Caco-2 (cell line): ENCODE results near the gene MSMB. TPM values are rescaled to one million over a fixed set of nuclear protein-coding genes. Genes with fewer than 3 reads are reported as not detected.

ENCODE experiments used
- BruUV-seq: library from RNA; stranded (reverse); fragments of 400-500 nt; replicated peaks from 2 replicates; lab custom pipeline; 2021; lab: Mats Ljungman, UMichigan
- CTCF ChIA-PET: fragments of 300-600 bp; sonication (Branson Sonifier 250); formaldehyde crosslinking; loops from one replicate; lab custom pipeline; 2022; ENCODE audit warnings: antibody characterized with exemption; lab: Charles Lee
- POLR2A ChIA-PET: fragments of 300-600 bp; sonication (Branson Sonifier 250); formaldehyde crosslinking; loops from one replicate; lab custom pipeline; 2022; ENCODE audit warnings: antibody characterized with exemption; lab: Charles Lee
- DNase-seq, 2 experiments: peaks; one replicate each; pipeline versions ENCODE4 v3.0.0 to v3.0.0-alpha.2; 2020 to 2022
- H3K27me3 ChIP-seq: replicated peaks from 2 replicates; pipeline ENCODE4 v1.6.0; 2011; ENCODE audit warnings: low read length; ENCODE audit not compliant: control insufficient read depth, insufficient read depth
- H3K36me3 ChIP-seq: 2 replicates; pipeline ENCODE4 v1.5.1; 2011; ENCODE audit warnings: low read length; ENCODE audit not compliant: control insufficient read depth, insufficient read depth
- H3K4me1 ChIP-seq: fragments of 250-450 bp; sonication (Bioruptor Pico); 2 replicates; pipeline ENCODE4 v1.5.1; 2020; ENCODE audit warnings: mild to moderate bottlenecking
- H3K4me3 ChIP-seq: 2 replicates; pipeline ENCODE4 v1.5.1; 2011; ENCODE audit warnings: low read depth, mild to moderate bottlenecking, control low read depth, low read length
- H3K9me3 ChIP-seq: fragments of 250-450 bp; sonication (Bioruptor Pico); 2 replicates; pipeline ENCODE4 v1.5.1; 2020; ENCODE audit warnings: mild to moderate bottlenecking, moderate library complexity
- H3K27ac Mint-ChIP-seq: one replicate; pipeline ENCODE4 v1.8.0; 2022; ENCODE audit warnings: mixed read lengths; ENCODE audit not compliant: unreplicated experiment
- H3K27me3 Mint-ChIP-seq: one replicate; pipeline ENCODE4 v1.8.0; 2022; ENCODE audit warnings: mixed read lengths; ENCODE audit not compliant: insufficient read depth, unreplicated experiment
- H3K36me3 Mint-ChIP-seq: one replicate; pipeline ENCODE4 v1.8.0; 2022; ENCODE audit warnings: mild to moderate bottlenecking, mixed read lengths; ENCODE audit not compliant: insufficient read depth, unreplicated experiment
- H3K4me1 Mint-ChIP-seq: one replicate; pipeline ENCODE4 v1.8.0; 2022; ENCODE audit warnings: low read depth, mixed read lengths; ENCODE audit not compliant: unreplicated experiment
- H3K4me3 Mint-ChIP-seq: one replicate; pipeline ENCODE4 v1.8.0; 2022; ENCODE audit warnings: mild to moderate bottlenecking, moderate library complexity, mixed read lengths; ENCODE audit not compliant: unreplicated experiment
- H3K9me3 Mint-ChIP-seq: one replicate; pipeline ENCODE4 v1.8.0; 2022; ENCODE audit warnings: mixed read lengths; ENCODE audit not compliant: unreplicated experiment
- CTCF ChIP-seq, 2 experiments: fragments of 200-600 bp in 1 of 2; IDR thresholded peaks; 1 replicate in 1 of 2; 2 replicates in 1 of 2; pipeline versions ENCODE4 v1.5.1 to v1.8.0; 2011 to 2022; ENCODE audit warnings: antibody characterized with exemption in 1 of 2, control low read depth in 1 of 2, inconsistent platforms in 1 of 2, low read depth in 1 of 2, low read length in 1 of 2, mild to moderate bottlenecking in 1 of 2, moderate library complexity in 1 of 2; ENCODE audit not compliant: insufficient read depth in 1 of 2, severe bottlenecking in 1 of 2, unreplicated experiment in 1 of 2
- intact Hi-C: fragments of 100-400 bp; cut with micrococcal nuclease; formaldehyde crosslinking; loops from one replicate; pipeline ENCODE4 v1.10.0; 2022; ENCODE audit not compliant: unreplicated experiment
- total RNA-seq: library from RNA; stranded (reverse); gene quantifications from 2 replicates; pipeline ENCODE4 v1.2.3, GENCODE V29; 2022

Gene MSMB
- total RNA-seq, 1 experiment from 2014 or later, result 0.84 TPM

GRCh38 chr10:46092524-46093081, 46.5 kb upstream of the MSMB start:
- no peaks in the 10 kb centered on the region for H3K36me3 ChIP-seq

GRCh38 chr10:46091828-46092523, 45.9 kb upstream of the MSMB start:
- H3K9me3 ChIP-seq, result no peaks in the 10 kb centered on the region
- H3K27ac Mint-ChIP-seq, result no peak overlapping the region
- BruUV-seq, result no TSS peak
- H3K4me1 ChIP-seq, result peaks cover 5% of the 10 kb centered on the region; the same call in 1 of the 2 replicates
- H3K36me3 ChIP-seq, result no peaks in the 10 kb centered on the region
- H3K9me3 Mint-ChIP-seq, result no peaks in the 10 kb centered on the region
- H3K36me3 Mint-ChIP-seq, result no peaks in the 10 kb centered on the region
- no peak overlapping the region for H3K4me3 Mint-ChIP-seq
- CTCF ChIA-PET, result interaction anchor here (1.3 kb wide), 1 partner anchor 40 kb away, joined by 4 read pairs; no protein-coding TSS in a partner anchor
- DNase-seq, result no peak
- H3K4me1 Mint-ChIP-seq, result peaks cover 8% of the 10 kb centered on the region
- H3K4me3 ChIP-seq, result no peak overlapping the region
- intact Hi-C loops, result loop anchor here (2.0 kb wide), 1 partner anchor 15 kb away; no protein-coding TSS in a partner anchor
- TF ChIP-seq CTCF (IDR thresholded peaks at IDR 0.05; ENCODE audit: insufficient read depth in 1 of 2, low read depth in 1 of 2, low read length in 1 of 2, severe bottlenecking in 1 of 2, unreplicated experiment in 1 of 2), result no peak
- no peaks in the 10 kb centered on the region for H3K27me3 ChIP-seq
- no peaks in the 10 kb centered on the region for H3K27me3 Mint-ChIP-seq
- POLR2A ChIA-PET, result interaction anchor here (0.5 to 0.6 kb wide), 2 partner anchors 63 to 64 kb away, joined by 3 to 5 read pairs; no protein-coding TSS in a partner anchor

More at GRCh38 chr10:46092524-46093081, 46.5 kb upstream of the MSMB start:
- no peak overlapping the region for H3K27ac Mint-ChIP-seq
- Histone ChIP-seq H3K4me3 (no peak overlapping the region), H3K27me3 (no peaks in the 10 kb centered on the region), H3K9me3 (no peaks in the 10 kb centered on the region), H3K4me1 (peaks cover 5% of the 10 kb centered on the region; the same call in 1 of the 2 replicates)
- POLR2A ChIA-PET, result no interaction called here
- DNase-seq, result no peak
- H3K4me1 Mint-ChIP-seq, result peaks cover 8% of the 10 kb centered on the region
- no peak for TF ChIP-seq CTCF (IDR thresholded peaks at IDR 0.05; ENCODE audit: insufficient read depth in 1 of 2, low read depth in 1 of 2, low read length in 1 of 2, severe bottlenecking in 1 of 2, unreplicated experiment in 1 of 2)
- H3K36me3 Mint-ChIP-seq, result no peaks in the 10 kb centered on the region
- CTCF ChIA-PET, result no interaction called here
- H3K4me3 Mint-ChIP-seq, result no peak overlapping the region
- BruUV-seq, result no TSS peak
- H3K9me3 Mint-ChIP-seq, result no peaks in the 10 kb centered on the region
- H3K27me3 Mint-ChIP-seq, result no peaks in the 10 kb centered on the region
- intact Hi-C loops, result no loop called here

- intact Hi-C loops, result loop anchor here (2.0 kb wide), 1 partner anchor 14 kb away; no protein-coding TSS in a partner anchor
- peaks cover 8% of the 10 kb centered on the region for H3K4me1 Mint-ChIP-seq
- no TSS peak for BruUV-seq
- Histone ChIP-seq H3K4me1 (peaks cover 5% of the 10 kb centered on the region; the same call in 1 of the 2 replicates), H3K4me3 (no peak overlapping the region), H3K27me3 (no peaks in the 10 kb centered on the region), H3K36me3 (no peaks in the 10 kb centered on the region), H3K9me3 (no peaks in the 10 kb centered on the region)
- POLR2A ChIA-PET, result interaction anchor here (0.5 to 0.6 kb wide), 2 partner anchors 62 to 63 kb away, joined by 3 to 5 read pairs; no protein-coding TSS in a partner anchor
- H3K9me3 Mint-ChIP-seq, result no peaks in the 10 kb centered on the region
- no peak for DNase-seq
- TF ChIP-seq CTCF (IDR thresholded peaks at IDR 0.05; ENCODE audit: insufficient read depth in 1 of 2, low read depth in 1 of 2, low read length in 1 of 2, severe bottlenecking in 1 of 2, unreplicated experiment in 1 of 2), result no peak
- no peaks in the 10 kb centered on the region for H3K27me3 Mint-ChIP-seq
- no peaks in the 10 kb centered on the region for H3K36me3 Mint-ChIP-seq
- peak overlapping the region; percentile 11 for H3K27ac Mint-ChIP-seq
- CTCF ChIA-PET, result interaction anchor here (1.3 kb wide), 1 partner anchor 39 kb away, joined by 4 read pairs; no protein-coding TSS in a partner anchor
- no peak overlapping the region for H3K4me3 Mint-ChIP-seq
These were observed 45.2 kb upstream of the MSMB start for GRCh38 chr10:46091080-46091827.
